SK-N-SH (cell line): ENCODE data around the gene NUDT13.

Source experiments
- EP300 ChIP-seq, 2 experiments: IDR thresholded peaks; 2 replicates each; pipeline versions ENCODE4 v1.4.0 to v1.6.1; 2012; ENCODE audit warnings: borderline replicate concordance in 1 of 2, low read depth in 1 of 2, low read length in 1 of 2
- JUND ChIP-seq: IDR thresholded peaks from 2 replicates; pipeline ENCODE4 v1.4.0; 2012
- POLR2AphosphoS5 ChIP-seq: IDR thresholded peaks from 2 replicates; pipeline ENCODE4 v1.6.1; 2012; ENCODE audit warnings: low read depth, low read length
- TAF1 ChIP-seq: IDR thresholded peaks from 2 replicates; pipeline ENCODE4 v1.6.1; 2012; ENCODE audit warnings: low read depth, mild to moderate bottlenecking, low read length, moderate library complexity, borderline replicate concordance
- YY1 ChIP-seq: IDR thresholded peaks from 2 replicates; pipeline ENCODE4 v1.4.0; 2012; ENCODE audit warnings: low read depth, mild to moderate bottlenecking
- TF ChIP-seq, protein P1 (sequence below): IDR thresholded peaks from 2 replicates; pipeline ENCODE4 v1.6.1; 2012; ENCODE audit warnings: mild to moderate bottlenecking, low read depth, low read length, moderate library complexity
- TF ChIP-seq, protein P2 (sequence below): fragments of 200-600 bp; sonication (generic); IDR thresholded peaks from 2 replicates; pipeline ENCODE4 v1.6.1; 2017; ENCODE audit warnings: antibody characterized with exemption, mild to moderate bottlenecking, moderate library complexity

DNA sequence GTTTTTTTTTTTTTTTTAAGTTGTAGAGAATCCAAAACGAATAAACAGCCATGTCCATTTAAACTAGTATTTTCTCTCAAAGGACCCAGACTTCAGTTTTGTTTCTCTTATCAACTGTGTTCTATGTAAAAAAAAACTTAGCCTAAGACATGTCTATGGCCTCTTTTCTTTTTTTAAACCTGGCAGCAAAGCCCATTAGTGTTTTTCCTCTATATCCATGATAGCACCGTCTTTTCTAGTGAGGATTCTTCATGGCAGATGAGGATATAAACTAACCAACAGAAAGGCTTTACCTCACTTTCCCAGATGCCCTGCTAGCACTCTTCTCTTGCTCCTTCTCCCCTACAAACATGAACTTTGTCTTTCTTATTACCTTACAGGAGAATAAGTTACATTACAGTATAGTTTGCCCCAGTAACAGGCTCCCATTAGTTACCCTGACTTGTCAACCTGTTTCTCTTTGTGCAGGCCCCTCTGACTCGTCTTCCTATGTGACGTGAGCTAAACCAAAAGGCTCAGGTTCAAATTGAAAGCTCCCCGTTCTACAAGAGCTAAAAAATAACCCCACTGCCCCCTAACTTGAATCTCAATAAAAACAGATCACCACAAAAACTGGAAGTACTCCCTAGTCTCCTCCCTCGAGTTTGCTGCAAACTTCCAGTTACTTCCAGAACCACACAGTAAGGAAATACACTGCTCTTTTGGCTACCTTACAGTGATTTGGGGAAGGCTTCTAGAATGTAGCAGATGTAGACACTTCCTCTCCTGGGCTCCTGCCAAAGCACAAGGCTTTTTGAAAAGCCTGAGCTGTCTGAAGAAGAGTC lies 33.7 kb upstream of the NUDT13 start:
- TF ChIP-seq TAF1 = no peak
- no peak for TF ChIP-seq YY1
- peak in 1 of 2 experiments; percentile 67; a peak in 1 of 4 replicates for TF ChIP-seq EP300 (IDR thresholded peaks at IDR 0.05; ENCODE audit: borderline replicate concordance in 1 of 2, low read depth in 1 of 2, low read length in 1 of 2)
- TF ChIP-seq, protein P1, sequence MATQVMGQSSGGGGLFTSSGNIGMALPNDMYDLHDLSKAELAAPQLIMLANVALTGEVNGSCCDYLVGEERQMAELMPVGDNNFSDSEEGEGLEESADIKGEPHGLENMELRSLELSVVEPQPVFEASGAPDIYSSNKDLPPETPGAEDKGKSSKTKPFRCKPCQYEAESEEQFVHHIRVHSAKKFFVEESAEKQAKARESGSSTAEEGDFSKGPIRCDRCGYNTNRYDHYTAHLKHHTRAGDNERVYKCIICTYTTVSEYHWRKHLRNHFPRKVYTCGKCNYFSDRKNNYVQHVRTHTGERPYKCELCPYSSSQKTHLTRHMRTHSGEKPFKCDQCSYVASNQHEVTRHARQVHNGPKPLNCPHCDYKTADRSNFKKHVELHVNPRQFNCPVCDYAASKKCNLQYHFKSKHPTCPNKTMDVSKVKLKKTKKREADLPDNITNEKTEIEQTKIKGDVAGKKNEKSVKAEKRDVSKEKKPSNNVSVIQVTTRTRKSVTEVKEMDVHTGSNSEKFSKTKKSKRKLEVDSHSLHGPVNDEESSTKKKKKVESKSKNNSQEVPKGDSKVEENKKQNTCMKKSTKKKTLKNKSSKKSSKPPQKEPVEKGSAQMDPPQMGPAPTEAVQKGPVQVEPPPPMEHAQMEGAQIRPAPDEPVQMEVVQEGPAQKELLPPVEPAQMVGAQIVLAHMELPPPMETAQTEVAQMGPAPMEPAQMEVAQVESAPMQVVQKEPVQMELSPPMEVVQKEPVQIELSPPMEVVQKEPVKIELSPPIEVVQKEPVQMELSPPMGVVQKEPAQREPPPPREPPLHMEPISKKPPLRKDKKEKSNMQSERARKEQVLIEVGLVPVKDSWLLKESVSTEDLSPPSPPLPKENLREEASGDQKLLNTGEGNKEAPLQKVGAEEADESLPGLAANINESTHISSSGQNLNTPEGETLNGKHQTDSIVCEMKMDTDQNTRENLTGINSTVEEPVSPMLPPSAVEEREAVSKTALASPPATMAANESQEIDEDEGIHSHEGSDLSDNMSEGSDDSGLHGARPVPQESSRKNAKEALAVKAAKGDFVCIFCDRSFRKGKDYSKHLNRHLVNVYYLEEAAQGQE = no peak
- no peak for TF ChIP-seq POLR2AphosphoS5
- TF ChIP-seq, protein P2, sequence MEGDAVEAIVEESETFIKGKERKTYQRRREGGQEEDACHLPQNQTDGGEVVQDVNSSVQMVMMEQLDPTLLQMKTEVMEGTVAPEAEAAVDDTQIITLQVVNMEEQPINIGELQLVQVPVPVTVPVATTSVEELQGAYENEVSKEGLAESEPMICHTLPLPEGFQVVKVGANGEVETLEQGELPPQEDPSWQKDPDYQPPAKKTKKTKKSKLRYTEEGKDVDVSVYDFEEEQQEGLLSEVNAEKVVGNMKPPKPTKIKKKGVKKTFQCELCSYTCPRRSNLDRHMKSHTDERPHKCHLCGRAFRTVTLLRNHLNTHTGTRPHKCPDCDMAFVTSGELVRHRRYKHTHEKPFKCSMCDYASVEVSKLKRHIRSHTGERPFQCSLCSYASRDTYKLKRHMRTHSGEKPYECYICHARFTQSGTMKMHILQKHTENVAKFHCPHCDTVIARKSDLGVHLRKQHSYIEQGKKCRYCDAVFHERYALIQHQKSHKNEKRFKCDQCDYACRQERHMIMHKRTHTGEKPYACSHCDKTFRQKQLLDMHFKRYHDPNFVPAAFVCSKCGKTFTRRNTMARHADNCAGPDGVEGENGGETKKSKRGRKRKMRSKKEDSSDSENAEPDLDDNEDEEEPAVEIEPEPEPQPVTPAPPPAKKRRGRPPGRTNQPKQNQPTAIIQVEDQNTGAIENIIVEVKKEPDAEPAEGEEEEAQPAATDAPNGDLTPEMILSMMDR = no peak
- TF ChIP-seq JUND = no peak
